Stimulated activated CD8-positive, alpha-beta memory T cell treated with anti-CD3 and anti-CD28 coated beads, Interleukin-4, amount 100 ng/mL, for 48 hours (primary cell): ENCODE measurements around the gene FGL2.
"Not testable (repeated sequence)": the region's sequence is repeated elsewhere in the genome, so short reads cannot be mapped to it uniquely, and the experiment has no call there.

ENCODE experiments used
- DNase-seq: peaks from one replicate; pipeline ENCODE4 v3.0.0-alpha.2; 2020

The FGL2 gene

DNA sequence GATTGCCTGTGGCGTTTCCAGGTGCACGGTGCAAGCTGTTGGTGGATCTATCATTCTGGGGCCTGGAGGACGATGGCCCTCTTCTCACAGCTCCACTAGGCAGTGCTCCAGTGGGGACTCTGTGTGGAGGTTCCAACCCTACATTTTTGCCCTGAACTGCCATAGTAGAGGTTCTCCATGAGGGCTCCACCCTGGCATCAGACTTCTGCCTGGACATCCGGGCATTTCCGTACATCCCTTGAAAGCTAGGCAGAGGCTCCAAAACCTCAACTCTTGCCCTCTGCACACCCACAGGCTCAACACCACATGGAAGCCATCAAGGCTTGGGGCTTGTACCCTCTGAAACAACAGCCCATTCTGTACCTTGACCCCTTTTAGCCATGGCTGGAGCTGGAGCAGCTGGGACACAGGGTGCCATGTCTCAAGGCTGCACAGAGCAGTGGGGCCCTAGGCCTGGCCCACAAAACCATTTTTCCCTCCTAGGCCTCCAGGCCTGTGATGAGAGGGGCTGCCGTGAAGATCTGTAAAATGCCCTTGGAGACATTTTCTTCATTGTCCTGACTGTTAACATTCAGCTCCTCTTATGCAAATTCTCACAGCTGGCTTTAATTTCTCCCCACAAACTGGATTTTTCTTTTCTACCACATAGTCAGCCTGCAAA lies 10.0 kb upstream of the FGL2 start:
- no peak for DNase-seq

DNA sequence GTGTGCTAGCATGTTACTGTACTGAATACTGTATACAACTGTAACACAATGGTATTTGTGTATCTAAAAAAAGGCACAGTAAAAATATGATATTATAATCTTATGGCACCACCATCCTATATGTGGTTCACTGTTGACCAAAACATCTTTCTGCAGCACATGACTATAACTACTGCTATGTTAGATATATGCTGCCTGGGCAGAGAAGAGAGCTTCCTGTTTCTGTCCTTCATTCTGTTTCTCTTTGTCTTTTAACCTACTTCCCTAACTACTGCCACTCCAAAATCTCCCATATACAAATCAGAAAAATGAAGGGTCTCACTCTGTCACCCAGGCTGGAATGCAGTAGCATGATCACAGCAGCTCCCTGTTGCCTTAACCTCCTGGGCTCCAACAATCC lies 8.8 kb upstream of the FGL2 start:
- DNase-seq = no peak

DNA sequence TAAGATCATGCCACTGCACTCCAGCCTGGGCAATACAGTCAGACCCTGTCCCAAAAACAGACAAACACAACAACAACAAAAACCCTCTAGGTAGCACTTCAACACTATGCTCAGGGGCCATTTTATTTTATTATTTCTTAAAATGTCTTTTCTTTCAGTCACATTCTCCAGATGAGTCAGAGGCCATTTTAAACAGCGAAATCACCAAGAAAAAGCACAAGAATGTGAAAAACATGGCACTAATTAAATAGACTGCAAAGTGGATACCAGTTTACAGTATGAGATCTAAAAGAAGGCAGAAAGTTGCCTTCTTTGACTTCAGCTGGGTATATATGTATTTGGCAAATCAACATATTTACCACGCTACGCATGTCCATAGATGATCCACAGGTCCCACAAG lies 6.1 kb upstream of the FGL2 start:
- no peak for DNase-seq

DNA sequence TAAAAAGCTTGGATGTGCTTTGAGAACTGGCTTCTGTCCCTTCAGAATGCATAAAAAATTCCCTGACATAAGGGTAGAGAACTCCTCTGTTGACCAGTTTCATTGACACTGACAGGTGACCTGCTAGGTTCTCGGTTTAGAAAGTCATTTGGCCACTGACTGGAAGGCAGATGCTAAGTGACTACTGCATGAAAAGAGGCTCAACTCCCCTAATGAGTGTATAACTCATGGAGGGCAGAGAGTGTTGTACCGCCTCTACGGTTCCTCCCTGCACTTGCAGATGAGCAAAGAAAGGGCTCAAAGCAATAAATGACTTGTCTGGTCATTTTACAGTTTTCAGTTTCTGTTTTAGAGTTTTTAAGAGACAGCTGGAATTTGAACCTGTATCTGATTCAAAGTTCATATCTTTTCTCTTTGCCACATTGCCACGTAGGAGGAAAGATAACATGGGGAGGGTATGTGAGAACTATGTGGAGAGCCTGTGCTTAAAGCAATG lies 2.9 kb upstream of the FGL2 start:
- no peak for DNase-seq

DNA sequence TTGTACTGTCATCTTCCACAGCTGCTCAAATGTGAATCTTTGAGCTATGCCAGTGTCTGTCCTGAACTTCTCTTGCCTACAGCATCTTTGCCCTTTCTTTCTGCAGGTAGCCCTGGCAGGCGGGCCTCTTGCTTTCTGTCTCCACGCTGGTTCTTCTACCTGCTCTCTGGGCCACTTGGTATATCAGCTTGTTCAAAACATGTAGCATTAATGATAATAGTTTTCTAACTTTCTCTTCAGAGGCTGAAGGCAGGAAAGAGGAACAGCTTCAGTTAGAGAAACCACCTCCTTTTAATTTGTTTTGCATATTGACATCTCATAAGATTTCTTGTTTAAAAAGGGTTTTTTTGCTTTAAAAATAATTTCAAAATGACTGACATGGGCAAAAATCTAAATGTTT lies 923 bp upstream of the FGL2 start:
- DNase-seq = no peak

DNA sequence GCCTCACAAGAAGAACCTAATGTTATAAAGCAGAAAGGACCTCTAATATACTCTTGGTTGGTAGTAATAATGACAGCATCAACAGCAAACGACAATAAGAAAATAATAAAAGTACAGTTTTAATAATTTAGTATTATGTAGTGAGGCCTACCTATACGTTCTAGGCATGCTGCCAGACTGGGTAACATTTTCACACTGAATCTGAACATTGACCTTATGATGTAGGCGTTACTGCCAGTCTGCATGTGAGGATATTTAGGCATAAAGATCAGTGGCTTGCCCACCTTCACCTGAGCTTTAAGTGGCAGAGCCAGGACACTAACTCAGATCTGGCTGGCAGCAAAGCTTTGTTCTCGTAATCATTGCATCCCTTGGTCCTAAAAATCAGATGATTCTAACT lies 2.5 kb downstream of the FGL2 start:
- DNase-seq = no peak

DNA sequence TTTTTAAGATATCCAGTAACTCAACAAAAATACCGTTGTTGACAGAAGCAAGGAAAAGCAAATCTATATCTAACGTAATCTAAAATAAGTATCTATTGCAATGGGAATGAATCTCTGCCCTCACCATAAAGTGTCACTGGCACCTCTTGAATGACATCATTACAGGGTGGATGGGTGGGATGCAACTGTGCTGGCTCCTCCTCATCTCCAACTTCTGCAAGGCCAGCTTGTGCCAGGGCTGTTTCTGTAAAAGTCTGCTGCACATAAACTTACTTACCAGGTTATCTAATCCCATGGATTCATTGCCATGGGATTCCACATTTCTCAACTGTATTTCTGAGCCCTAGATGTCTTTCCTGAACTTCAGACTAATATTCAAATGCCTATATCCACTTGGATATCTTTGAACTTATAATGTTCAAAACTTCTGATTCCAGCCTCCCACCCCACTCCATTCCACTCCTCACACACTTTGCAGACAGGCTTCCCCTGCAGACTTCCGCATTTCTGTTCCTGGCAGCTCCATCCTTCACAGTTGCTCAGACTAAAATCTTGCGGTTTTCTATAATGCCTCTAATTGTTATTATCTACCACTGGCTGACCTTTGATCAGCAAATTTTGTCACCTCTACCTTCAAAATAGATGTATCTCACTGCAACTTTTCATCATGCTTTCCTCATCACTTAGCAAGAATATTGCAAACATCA lies 10.7 kb downstream of the FGL2 start:
- no peak for DNase-seq

DNA sequence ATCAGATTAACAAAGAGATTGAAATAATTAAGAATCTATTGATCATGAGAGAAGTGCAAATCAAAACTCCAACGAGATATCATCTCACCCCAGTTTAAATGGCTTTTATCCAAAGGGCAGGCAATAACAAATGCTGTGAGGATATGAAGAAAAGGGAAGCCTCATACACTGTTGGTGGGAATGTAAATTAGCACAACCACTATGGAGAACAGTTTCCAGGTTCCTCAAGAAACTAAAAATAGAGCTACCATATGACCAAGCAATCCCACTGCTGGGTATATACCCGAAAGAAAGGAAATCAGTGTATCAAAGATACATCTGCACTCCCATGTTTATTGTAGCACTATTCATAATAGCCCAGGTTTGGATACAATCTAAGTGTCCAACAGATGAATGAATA lies 13.8 kb downstream of the FGL2 start:
- no peak for DNase-seq

DNA sequence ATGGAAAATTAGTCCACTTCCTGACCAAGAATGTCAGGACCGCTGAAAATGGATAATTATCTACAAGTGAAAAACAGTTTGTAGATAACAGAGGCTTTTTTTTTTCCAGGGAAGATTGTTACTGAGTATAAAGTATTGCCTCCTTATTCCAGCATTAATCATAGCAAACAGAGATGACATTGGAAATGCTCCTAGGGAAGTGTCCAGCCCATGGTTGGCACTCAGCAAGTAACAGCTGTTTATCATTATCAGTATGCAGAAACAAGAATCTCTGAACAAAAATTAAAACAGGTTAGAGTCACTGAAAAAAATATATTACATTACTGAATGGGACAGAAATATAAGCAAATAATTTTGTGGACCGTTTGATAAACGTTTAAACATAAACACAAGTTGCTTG lies 14.6 kb downstream of the FGL2 start:
- no peak for DNase-seq

DNA sequence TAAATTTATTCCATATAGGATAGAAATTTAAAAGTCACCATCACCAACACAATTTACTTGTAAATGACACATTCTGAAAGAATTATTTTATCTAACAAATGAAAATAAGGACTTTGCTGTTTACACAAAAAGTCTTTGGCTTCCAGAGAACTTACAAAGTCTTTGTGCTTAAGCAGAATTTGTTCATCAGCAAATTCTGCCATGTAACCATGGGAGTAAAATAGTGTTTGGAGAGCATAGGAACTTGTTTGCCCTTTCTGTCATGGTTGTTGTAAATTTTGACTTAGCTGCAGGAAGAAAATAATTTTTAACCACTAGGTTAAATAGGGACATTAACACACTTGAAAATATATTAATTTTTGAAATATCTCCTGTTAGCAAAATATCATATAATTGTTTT lies 15.2 kb downstream of the FGL2 start:
- no peak for DNase-seq

DNA sequence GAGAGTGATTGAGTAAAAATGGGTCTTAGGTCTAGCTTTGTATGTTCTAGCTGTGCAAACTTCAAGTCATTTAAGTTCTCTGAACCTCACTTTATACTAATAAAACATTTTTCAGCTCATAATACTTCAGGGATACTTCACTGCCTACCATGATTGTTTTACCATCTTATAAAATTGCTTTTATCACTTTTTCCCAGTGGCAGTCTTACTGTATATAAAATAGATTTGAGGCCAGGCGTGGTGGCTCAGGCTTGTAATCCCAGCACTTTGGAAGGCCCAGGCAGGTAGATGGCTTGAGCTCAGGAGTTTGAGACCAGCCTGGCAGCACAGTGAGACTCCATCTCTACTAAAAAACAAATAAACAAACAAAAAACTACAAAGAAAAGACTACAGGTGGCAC lies 17.4 kb downstream of the FGL2 start:
- no peak for DNase-seq

DNA sequence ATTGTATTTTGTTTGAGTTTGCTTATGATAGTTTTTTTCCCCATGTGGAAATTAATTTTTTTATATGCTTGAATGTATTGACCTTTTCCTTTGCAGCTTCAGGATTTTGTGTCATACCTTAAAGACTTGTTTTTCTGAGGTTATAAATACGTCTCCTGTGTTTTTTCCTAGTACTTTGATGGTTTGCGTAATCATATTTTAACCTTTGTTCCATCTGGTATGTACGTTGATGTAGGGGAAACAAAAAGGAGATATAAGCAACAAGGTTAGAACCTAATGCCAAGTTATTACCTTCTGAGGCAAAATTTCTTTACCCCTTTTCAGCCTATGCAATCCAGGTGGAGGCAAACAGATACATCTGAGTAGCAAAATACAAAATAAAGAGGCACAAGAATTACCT lies 17.9 kb downstream of the FGL2 start:
- DNase-seq = no peak

DNA sequence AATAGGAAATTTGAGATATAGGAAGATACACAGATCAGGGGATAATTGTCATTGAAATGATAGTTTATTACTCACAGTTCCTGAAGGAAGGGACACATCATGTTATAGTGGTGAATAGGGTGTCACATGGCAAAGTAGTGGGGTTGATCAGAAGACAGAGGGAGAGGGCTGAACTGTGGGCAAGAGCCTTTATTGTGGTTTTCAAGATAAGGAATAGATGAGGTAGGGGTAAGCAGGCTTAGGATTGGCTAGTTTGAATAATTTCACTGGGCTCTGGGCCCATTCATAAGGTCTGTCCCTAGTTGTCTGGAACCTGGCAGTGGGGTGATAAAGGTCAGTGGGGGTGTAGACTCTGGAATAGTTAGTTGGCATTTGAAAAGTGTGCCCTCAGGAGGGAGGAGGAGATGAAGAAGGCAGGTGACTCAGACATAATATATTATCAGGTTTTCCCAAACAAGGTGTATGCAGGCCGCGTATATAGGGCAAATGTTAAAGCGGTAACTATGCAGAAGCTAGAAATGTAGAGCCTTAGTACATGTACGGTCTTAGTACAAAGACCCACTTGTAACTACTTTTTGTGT lies 18.5 kb downstream of the FGL2 start:
- no peak for DNase-seq

DNA sequence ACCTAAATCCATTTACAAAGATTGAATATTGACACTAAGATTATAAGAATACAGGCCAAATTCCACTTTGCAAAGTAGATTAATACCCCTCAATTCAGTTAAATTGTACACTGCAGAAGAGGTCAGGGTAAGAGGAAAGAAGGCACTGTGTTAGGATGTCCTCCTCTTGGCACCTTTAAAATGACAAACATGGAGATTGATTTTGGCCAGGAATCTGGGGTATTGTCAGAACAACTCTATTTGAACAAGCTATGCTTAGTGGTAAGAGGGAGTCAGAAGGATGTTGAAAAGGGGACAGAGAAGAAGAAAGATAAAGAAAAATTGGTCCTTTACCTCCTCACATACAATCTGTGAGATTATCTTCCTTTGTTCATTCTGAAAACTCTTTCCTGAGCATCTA lies 21.6 kb downstream of the FGL2 start:
- DNase-seq = not testable (repeated sequence)

DNA sequence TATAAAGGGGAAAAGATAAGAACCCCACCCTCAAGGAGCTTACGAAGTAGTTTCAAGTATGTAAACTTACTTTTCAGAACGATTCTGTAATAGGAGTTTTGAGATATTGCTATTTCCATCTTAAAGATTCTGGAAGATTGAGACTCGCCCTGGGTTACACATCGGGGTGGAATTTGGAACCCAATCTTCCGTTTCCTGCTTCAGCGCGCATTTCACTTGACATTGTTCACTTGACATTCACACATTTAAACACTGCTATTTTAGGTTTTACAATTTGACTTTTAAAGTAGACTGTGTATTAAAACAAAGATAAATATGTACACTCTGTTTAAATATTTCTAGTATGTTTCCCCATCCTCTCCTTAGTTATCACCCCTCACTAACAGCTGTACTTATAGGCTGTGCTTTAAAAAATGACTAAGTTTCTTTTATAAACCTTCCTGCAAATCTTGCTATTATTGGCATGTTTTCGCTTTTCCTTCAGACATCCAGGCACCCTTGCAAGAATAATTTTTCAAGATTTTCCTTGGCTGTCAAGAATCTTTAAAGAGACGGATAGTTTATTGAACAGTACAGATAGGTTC lies 22.2 kb downstream of the FGL2 start:
- DNase-seq = not testable (repeated sequence)

DNA sequence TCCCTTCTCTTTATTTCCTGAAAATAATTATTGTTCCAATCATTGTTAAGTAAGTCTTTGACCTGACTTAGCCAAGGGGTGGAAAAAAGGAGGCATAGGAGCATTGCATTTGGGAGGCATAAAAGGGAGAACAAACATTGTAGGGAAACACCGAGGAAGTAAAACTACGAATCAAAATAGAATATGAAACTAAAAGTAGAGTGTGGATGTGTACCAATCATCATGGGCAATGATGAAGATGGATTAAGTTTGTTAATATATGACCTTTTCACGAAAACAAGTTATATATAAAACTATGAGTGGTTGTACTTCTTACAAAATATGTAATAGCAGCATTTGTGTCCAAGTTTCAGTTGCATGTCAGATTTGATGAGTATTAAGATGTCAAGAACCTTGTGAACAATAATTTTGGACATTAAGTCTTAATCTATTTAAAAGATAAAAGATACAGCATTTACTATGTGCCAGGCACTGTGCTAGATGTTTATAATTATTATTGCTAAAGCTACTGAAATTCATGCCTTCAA lies 24.3 kb downstream of the FGL2 start:
- DNase-seq = not testable (repeated sequence)

DNA sequence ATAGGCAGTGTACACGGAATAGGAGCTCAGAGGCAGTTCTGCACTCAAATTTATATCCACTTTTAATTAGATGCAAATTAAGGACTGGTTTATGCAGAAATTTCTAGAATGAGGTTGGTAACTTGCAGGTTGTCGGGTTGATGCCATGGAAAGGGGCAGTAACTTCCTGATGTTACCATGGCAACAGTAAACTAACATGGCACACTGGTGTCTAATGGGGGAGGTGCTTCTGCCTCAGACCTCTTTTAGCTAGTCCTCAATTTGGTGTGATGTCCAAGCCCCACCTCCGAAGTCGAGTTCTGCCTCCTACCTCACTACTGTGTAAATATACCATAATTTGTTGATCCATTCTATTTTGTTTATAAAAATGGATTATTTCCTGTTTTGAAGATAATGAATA lies 25.2 kb downstream of the FGL2 start:
- not testable (repeated sequence) for DNase-seq

DNA sequence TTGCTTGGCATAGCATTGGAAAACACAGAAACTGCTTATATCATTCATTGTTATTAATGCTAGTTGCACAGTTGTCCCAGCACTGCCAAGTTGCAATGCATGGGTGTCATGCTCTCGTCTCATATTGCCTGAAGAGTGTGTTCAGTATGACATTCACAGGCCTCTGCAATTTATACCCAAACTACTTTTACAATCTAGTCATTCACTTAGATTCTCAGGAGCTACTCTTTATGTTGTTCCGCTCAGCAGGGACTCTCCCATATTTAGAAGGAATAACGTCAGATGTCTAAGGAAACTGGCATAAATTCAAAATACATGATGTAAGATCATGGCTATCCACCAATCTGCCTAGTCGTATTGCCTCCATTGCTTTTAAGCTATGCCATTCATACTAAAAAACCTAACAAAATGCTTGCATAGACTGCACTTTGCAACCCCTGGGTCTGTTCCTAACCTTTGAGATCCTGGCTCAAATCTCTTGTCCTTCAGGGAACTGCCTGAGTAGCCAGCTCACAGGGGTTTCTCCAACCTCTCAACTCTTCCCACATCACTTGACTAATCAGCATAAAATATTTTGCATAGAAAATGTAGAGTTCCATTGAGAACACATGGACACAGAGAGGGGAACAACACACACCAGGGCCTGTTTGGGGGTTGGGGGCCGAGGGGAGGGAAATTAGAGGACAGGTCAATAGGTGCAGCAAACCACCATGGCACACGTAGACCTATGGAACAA lies 27.0 kb downstream of the FGL2 start:
- not testable (repeated sequence) for DNase-seq

DNA sequence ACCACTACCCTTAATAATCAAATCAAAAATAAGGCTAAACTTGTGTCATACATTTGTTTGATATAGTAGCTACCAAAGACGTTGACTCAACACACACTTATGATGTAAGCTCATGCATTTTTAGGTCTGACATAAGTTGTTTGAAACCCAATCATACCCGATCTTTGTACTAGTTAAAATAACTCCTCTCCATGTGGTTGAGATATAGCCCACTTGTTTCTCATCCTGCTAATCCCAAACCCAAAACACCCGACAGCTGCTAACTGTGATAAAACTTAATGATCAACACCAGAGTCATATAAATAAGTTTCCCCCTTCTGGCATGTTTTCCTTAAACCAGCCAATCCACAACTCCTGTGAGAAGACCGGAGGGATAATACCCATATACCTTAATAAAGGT lies 28.5 kb downstream of the FGL2 start:
- DNase-seq = not testable (repeated sequence)

DNA sequence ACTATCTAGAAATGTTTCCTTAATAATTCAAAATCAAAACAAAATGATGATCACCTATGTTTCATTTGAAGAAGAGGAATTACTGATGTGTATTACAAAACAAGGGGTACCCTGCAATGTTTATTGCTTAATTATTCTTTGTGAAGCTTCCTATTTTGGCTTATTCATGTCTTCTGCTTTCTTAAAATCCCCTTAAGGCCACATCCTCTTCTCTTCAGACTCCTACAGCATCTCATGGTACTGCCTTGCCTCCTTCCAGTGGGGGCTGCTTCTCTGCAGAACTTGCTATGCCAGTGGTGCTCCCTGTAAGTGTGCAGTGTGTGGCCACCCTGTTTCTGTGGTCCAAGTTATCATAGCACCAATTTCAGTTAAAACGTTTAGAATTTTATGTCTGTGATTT lies 42.2 kb downstream of the FGL2 start:
- no peak for DNase-seq

DNA sequence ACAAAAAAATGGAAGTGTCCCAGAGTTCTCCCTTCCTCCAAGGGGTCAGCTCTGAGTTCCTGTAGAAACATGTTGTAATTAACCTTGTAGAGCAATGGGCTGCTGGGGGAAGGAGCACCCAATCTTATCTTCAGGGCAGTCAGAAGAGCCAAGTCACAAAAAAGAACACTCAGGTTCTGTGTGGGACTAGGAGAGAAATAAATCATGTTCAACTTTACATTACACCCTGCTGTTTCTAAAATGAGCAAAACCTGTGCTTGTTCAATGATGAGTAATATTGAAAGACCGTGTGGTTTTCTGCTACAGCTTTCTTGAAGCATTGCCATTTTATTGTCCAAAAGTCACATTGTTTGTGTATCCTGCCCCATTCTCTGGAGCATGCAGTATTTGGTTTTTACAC lies 42.6 kb downstream of the FGL2 start:
- DNase-seq = not testable (repeated sequence)

DNA sequence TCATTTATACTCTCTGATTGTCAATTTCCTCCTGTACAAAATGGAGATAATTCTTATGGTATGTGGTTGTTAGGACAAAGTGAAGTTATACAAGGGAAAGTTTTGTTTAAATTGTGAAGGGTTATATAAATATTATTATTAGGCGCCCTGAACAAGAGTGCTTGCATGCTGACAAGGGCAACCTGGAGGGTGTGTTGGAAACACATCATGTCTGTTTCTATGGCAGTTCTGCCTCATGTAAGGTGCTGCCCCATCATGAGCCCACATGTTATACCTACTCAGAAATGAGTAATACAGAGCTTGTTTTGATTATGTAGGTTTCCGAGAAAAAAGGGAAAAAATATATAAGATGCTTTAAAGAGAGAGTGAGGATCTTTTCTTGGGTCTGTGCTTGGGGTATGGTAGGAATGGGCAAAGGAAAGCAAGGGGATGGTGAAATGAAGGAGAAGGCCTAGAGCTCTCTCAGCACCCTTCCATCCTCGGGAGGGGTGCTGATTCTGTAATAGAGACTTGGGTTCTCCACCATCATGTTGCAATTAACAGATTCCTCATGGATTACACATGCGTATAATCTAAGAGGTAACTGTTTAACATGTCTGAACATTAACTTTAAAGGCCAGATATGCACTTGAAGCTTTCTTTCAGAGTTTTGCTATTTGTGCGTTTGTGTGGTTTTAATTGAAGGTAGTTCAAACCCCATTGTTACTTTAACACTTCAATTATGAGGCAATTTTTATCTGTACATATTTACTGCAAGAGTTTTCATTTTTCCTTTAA lies 43.8 kb downstream of the FGL2 start:
- DNase-seq = not testable (repeated sequence)
